Fibroblast of pulmonary artery (primary cell): ENCODE results near the gene CYB561.

ENCODE experiments used
- DNase-seq: peaks from one replicate; pipeline ENCODE4 v3.0.0-alpha.2; 2010; ENCODE audit warnings: low read depth
- H3K4me3 ChIP-seq: replicated peaks from 2 replicates; pipeline ENCODE4 v1.5.1; 2011; ENCODE audit warnings: low read depth, mild to moderate bottlenecking, control low read depth, low read length, moderate library complexity
- TF ChIP-seq, protein P1 (sequence below): IDR thresholded peaks from 2 replicates; pipeline ENCODE4 v1.5.1; 2011; ENCODE audit warnings: mild to moderate bottlenecking, control low read depth, low read length, inconsistent platforms; ENCODE audit errors: missing control alignments

CYB561 gene, protein sequence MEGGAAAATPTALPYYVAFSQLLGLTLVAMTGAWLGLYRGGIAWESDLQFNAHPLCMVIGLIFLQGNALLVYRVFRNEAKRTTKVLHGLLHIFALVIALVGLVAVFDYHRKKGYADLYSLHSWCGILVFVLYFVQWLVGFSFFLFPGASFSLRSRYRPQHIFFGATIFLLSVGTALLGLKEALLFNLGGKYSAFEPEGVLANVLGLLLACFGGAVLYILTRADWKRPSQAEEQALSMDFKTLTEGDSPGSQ

GRCh38 chr17:63445954-63446752, at the start of gene CYB561:
Gene CYB561 (minus strand): TSS chr17:63446306. CDS start chr17:63437547, 8,759 bp downstream.
- H3K4me3 ChIP-seq = peak within 1 kb of the TSS; percentile 51
- TF ChIP-seq, protein P1, sequence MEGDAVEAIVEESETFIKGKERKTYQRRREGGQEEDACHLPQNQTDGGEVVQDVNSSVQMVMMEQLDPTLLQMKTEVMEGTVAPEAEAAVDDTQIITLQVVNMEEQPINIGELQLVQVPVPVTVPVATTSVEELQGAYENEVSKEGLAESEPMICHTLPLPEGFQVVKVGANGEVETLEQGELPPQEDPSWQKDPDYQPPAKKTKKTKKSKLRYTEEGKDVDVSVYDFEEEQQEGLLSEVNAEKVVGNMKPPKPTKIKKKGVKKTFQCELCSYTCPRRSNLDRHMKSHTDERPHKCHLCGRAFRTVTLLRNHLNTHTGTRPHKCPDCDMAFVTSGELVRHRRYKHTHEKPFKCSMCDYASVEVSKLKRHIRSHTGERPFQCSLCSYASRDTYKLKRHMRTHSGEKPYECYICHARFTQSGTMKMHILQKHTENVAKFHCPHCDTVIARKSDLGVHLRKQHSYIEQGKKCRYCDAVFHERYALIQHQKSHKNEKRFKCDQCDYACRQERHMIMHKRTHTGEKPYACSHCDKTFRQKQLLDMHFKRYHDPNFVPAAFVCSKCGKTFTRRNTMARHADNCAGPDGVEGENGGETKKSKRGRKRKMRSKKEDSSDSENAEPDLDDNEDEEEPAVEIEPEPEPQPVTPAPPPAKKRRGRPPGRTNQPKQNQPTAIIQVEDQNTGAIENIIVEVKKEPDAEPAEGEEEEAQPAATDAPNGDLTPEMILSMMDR = no peak
- DNase-seq = peak; percentile 62

DNA sequence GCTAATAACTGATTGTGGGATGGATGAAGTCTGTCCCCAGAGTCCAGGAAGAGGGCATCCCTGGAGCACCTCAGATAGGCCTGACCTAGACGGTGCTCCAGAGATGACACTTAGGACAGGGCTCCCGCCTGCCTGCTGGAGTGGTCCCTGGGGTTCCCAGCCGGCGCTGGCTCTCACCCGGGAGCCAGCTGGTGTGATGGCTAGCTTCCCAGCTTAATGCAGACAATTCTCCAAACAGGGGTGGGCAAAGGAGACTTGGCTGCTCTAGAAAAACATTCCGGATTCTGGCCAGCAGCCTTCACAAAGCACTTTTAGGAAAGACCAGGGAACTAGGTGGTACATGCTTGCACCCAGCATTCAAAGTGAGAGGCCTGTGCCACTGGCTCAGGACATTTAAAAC, 49.4 kb upstream of the CYB561 start:
- DNase-seq = no peak
- H3K4me3 ChIP-seq = no peak overlapping the region
- TF ChIP-seq, protein P1 = no peak

GRCh38 chr17:63494300-63494928, 48.3 kb upstream of the CYB561 start:
- DNase-seq = no peak
- TF ChIP-seq, protein P1 = no peak
- H3K4me3 ChIP-seq = no peak overlapping the region

- TF ChIP-seq, protein P1 = no peak
- no peak for DNase-seq
- H3K4me3 ChIP-seq = no peak overlapping the region
Observed at GRCh38 chr17:63493411-63493810, 47.3 kb upstream of the CYB561 start.

DNA sequence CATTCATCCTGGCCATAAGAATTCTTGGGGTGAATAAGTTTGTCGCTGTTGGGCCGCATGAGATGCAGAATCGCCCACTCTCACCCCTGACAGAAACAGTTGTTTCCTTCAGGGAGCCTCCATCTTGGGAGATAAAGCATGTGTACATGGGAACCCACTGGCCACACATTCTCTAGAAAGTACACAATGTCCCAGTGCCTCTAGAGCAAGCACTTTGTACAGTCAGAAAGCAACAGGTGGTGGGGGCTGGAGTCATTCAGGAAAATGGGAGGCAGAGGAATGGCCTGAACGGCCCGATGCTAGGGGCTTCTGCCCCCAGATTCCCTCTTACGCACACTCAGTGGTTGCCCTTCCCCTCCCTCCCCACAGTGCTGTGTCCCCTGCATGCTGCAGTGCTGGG, 46.8 kb upstream of the CYB561 start:
- no peak overlapping the region for H3K4me3 ChIP-seq
- TF ChIP-seq, protein P1 = no peak
- DNase-seq = no peak

DNA sequence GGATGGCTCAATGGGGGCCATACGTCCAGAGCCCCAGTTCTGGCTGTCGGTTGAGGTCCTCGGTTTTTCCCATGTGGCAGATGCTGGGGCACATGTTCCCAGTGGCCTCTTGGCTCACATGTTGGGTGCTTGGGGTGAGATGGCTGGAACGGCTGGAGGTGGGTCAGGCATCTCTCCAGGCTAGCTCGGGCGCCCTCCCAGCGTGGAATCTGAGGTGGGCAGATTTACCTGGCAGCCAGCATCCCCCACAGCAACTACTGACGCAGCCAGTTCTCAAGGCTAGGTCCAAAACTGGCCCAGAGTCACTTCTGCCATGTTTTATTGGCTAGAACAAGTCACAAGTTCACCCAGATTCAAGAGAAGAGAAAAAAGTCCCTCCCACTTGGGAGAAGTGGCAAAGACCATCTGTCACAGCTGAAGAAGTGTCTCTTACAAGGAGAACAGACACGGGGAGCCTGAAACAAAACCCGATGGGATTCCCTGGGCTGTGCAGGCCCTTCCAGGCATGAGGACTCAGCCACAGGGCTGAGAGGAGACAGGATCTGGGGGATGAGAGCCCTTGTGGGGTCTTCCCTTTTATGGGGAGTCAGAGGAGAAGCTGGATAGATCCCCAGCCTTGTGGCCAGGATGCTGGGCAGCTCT, 46.0 kb upstream of the CYB561 start:
- H3K4me3 ChIP-seq = no peak overlapping the region
- TF ChIP-seq, protein P1 = no peak
- DNase-seq = no peak
